GM19468 (cell line): ENCODE measurements around the gene NMB.
"Not testable (repeated sequence)": the region's sequence is repeated elsewhere in the genome, so short reads cannot be mapped to it uniquely, and the experiment has no call there.

ENCODE experiments used
- ATAC-seq: cut with Tn5 transposase; IDR thresholded peaks from one replicate; pipeline ENCODE4 v1.9.1; 2021; ENCODE audit warnings: mild to moderate bottlenecking, moderate library complexity, moderate number of reproducible peaks; ENCODE audit not compliant: unreplicated experiment; ENCODE audit errors: extremely low read depth

The NMB gene, protein sequence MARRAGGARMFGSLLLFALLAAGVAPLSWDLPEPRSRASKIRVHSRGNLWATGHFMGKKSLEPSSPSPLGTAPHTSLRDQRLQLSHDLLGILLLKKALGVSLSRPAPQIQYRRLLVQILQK

DNA sequence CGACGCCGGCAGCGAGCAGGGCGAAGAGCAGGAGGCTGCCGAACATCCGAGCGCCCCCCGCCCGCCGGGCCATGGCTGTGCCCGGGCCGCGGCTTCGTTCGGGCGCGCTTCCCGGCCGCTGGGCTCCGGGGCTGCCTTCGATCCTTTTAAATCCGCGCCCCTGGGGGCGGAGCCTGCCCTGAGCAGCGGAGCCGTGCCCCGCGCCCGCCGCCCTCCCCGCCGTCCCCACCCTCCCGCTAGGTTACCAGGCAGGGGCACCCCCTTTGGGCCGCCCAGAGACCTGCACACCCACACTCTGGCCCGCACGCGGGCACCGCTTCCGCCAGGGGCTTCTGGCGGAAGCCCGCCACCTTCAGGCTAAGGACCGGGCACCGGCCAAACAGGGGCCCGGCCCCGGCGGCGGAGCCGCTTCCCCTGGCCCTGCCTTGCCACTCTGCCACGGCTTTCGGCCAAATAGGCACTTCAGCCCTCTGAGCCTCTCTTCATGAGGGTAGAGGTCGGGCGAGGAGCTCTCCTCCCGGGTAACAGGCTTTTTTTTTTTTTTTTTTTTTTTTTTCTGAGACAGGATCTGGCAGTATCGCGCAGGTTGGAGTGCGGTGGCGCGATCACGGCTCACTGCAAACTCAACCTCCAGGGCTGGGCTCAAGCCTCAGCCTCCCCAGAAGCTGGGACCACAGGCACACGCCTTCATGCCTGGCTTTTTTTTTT is at the start of gene NMB:
Gene NMB (minus strand): TSS at position 120 of the 708 bp plus-strand sequence. CDS start 47 bp downstream, at position 73.
- peak; percentile 62 for ATAC-seq

DNA sequence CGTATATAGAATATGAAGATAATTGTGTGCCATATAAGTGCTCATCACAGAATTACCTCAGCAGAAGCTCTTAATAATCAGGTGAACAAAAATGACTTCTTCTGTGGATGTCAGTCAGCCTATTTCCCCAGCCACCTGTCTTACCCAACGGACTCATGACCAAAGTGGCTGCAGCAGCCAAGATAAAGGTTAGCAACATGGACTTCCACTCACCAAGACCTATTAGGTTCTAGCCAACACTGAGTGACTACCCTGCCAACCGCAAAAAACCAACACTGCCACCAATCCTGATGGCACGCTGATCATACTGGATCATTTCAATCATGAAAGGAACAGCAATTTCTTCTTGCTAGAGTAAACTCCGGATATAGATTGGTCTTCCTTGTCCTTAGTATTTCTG is 45.8 kb upstream of the NMB start:
- ATAC-seq, result no peak

DNA sequence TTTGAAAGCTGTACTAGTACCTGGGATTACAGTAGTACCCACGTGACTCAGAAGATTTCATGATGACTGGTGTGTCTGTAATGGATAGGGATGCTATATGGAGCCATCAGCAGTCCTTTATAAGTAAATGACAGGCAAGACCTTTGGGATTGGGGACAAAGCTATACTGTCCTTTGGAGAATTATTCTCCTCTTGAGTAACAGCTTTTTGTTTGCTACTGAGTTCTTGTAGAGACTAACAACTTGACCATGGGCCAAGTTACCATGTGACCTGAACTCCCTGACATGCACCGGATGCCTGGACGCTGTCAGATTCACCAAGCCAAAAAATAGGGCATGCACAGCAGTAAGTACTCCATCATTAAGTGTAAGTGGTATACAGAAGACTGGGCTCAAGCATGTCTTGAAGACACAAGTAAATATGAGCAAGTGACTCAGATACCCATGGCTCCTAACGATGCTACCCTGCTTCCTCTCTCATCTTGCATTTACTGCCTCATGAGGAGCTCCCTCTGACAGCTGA is 45.0 kb upstream of the NMB start:
- no peak for ATAC-seq

DNA sequence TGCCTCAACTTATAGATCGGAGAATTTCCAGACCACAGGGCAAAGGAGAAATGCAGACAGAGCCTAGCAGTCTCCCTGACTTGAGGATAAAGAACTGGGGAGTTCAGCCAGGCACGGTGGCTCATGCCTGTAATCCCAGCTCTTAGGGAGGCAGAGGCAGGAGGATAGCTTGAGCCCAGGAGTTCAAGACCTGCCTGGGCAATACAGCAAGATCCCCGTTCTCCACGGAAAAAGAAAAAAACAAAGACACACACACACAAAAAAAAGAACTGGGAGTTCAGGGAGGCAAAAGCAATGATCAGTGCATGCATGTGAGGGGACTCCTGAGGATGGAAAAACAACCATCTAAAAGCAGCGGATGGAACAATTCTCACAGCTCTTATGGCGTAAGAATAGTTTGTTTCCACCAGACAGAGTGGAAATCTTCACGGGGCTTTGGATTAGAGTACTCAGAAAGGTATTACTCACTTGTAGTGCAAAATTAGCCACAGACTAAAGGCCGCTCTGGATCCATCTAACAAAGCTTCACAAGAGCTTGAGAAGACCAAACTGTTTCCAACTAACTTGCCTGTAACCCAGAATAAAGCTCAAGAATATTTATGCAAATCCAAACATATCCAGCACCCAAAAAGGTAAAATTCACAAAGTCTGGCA is 41.7 kb upstream of the NMB start:
- no peak for ATAC-seq

DNA sequence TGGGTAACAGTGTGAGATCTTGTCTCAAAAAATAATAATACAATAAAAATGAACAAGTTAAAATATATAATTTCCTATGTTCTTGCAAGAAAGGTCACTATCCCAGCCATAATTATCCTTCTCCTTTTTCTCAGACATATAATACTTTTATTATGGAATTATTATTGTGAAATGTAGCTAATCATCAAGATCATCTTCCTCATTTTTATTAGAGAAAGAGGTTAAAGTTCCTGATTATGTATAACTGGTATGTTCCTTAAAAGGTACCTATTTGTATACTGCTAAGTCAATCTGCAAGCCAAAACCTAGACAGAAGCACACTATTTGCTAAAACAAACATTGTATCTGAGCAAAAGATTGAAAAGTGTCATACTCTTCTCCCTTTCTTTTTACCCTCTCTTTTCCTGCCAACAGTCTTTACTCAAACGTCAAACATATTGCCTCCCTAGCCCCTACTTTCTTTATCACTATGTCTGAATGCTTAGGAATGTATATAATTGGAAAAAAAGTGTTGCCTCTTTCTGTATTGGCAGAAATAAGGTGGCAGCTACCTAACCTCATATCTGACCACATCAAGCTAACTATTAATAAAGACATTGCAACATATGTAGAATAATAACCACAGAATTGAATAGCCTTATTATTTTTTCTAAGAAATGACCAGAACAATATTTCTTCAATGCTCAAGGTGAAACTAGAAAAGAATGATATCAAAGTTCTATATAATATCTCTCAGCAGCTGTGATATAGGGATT is 39.4 kb upstream of the NMB start:
- no peak for ATAC-seq

DNA sequence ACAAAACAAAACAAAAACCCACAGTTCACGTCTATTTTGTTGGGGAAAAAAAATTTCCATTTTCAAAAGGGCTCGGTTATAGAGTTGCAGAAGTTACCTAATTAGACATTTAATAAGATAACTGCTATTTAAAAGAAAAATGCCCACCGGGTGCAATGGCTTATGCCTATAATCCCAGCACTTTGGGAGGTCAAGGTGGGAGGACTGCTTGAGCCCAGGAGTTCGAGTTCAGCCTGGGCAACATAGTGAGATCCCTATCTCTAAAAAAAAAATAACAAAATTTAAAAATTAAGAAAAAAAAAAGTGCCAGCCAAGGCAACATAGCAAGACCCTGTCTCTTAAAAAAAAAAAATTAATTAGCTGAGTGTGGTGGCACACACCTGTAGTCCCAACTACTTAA is 38.8 kb upstream of the NMB start:
- no peak for ATAC-seq

DNA sequence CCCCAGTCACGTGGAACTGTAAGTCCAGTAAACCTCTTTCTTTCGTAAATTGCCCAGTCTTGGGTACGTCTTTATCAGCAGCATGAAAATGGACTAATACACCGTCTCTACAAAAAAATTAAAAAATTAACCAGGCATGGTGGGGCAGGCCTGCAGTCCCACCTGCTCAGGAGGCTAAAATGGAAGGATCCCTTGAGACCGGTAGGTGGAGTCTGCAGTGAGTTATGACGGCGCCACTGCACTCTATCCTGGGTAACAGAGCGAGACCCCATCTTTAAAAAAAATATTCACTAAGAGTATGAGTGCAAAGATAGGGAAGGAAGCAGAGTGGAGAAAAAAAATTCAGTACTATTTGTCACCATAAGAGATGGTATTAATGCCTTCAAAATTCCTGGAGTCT is 32.3 kb upstream of the NMB start:
- no peak for ATAC-seq

DNA sequence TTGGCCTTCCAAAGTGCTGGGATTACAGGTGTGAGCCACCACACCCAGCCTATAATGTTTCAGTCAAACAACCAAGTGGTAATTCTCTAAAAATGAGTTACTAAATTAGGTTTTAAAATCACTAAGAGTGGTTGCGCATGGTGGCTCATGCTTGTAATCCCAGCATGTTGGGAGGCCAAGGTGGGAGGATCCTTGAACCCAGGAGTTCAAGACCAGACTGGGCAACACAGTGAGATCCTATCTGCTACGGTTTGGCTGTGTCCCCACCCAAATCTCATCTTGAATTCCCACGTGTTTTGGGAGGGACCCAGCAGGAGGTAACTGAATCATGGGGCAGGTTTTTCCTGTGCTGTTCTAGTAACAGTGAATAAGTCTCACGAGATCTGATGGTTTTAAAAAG is 31.9 kb upstream of the NMB start:
- no peak for ATAC-seq

DNA sequence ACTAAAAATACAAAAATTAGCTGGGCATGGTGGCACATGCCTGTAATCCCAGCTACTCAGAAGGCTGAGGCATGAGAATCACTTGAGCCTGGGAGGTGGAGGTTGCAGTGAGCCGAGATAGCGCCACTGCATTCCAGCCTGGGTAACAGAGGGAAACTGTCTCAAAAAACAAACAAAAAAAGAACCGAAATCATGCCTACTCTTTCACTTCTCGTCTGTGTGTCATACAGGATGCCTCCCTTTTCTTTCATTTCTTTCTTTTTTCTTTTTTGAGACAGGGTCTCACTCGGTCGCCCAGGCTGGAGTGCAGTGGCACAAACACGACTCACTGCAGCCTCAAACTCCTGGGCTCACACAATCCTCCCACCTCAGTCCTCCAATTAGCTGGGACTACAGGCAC is 28.4 kb upstream of the NMB start:
- not testable (repeated sequence) for ATAC-seq

DNA sequence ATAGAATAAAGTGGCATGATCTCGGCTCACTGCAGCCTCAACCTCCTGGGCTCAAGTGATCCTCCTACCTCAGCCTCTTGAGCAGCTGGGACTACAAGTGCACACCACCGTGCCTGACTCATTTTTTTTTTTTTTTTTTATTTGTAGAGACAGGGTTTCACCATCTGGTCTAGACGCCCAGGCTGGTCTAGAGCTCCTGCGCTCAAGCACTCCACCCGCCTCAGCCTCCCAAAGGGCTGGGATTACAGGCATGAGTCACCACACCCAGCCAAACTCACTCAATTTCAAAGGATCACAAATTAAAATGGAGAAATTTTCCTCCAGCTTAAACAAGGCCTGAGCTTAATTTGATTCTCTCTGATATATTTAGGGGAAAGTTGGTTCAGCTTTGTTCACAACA is 27.3 kb upstream of the NMB start:
- ATAC-seq, result no peak

DNA sequence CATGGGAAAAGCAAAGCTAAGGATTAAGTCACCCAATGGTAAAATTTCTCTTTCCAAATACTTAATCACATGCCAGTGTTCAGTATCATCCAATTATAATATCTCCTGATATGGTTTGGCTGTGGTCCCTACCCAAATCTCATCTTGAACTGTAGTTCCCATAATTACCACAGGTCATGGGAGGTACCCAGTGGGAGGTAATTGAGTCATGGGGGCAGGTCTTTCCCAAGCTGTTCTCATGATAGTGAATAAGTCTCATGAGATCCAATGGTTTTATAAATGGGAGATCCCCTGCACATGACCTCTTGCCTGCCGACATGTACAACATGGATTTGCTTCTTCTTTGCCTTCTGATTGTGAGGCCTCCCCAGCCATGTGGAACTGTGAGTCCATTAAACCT is 26.1 kb upstream of the NMB start:
- ATAC-seq, result no peak

DNA sequence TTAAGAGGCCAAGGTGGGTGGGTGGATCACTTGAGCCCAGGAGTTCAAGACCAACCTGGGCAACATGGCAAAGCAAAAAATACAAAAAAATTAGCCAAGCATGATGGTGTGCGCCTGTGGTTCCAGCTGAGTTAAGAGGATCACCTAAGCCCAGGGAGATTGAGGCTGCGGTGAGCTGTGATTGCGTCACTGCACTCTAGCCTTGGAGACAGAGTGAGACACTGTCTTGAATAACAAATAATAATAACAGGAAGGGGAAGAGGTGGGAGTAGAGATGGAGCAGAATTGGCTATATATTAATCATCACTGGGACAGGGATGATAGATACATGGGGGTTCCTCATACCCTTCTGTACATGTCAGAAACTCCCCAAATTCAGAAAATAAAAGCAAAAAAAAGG is 23.8 kb upstream of the NMB start:
- no peak for ATAC-seq

DNA sequence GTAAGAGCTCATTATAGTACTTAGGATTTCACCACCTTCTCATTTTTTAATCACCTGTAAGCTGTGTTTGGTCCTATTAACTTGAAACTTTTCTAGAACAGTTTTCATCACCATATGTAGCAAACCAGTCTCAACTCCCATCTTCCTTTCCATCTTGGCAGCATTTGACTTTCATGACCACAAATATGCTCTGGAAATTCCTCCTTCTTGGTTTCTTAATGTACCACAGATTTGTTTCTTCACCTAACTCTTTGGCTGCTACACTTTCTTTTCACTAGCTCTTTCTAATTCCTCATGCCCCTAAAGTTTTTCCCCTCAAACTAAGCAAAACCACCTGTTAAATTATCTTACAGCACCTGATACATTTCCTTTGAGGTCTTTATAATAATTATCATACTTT is 13.2 kb upstream of the NMB start:
- ATAC-seq, result no peak

DNA sequence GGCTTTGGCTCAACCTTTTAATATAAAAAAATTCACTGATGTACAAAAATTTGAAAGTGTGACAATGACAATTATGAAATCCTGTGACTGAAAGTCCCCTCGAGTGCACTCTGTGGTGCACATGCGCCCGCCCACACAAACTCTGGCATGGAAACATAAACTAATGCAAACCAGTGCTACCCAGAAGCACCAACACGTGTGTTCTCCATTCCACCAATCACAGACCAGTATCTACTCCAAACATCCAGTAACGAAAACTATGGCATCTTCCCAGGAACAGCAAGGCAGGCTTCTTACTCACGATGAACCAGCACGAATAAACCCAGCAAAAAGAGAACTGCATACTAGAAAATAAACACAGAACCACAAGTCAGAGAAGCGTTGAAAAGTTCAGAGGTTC is 11.7 kb upstream of the NMB start:
- no peak for ATAC-seq

DNA sequence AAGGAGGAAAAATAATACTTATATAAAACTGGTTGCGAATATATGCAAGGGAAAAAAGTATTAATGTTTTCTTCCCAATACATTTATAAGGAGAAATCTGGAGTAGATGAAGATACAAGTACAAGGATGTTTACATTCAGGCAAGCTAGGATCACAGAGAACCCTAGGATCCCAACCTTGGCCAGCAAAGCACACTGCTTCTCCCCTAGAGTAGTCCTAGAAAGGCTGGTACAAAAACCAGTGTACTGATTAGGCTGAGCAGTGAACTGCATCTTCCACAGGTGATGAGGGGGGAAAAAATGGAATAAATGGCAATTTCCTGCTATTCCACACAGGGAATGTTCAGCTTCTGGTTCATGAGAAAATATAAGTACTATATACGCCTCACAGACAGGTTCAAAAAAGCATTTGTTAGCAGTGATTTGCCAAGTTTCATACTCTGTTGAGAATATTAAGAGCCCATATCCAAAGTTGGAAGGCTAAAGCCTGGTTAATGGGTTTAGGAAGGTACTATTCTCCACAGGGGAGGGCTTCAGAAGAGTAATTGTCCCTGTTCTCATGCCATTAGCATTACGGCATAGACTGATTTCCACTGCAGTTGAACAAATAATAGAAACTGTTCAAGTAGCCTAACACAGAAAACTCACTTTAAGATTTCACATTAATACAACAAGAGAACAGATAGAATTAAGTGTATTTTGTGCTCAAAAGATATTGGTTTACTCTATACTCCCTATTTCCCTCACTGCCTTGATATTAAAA is 10.4 kb upstream of the NMB start:
- ATAC-seq, result no peak

DNA sequence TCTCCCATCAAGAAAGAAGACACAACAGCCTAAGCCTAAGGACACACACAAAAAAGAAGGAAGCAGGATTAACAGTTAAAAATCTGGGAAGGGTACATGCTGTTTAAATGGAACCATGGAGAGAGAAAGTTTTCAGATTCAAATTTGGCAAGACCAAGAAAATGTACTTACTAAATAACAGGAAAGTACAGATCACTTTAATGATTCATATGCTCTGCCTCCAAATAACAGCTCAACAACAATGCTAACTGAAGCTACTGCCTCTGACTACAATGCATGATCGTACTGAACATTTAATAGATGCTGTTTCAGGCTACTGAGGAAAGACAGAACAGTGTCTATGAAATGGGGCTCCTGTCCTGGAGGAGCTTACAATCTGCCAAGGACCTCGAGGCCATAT is 8.4 kb upstream of the NMB start:
- no peak for ATAC-seq

DNA sequence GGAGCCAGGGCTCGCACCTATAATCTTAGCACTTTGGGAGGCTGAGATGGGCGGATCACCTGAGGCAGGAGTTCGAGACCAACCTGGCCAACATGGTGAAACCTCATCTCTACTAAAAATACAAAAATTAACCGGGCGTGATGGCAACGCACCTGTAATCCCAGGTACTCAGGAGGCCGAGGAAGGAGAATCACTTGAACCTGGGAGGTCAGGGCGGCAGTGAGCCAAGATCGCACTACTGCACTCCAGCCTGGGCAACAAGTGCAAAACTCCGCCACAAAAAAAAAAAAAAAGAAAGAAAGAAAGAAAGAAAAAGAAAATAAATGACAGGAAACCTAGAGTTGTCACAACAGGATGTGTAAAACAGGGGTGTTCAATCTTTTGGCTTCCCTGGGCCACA is 3.0 kb upstream of the NMB start:
- no peak for ATAC-seq

DNA sequence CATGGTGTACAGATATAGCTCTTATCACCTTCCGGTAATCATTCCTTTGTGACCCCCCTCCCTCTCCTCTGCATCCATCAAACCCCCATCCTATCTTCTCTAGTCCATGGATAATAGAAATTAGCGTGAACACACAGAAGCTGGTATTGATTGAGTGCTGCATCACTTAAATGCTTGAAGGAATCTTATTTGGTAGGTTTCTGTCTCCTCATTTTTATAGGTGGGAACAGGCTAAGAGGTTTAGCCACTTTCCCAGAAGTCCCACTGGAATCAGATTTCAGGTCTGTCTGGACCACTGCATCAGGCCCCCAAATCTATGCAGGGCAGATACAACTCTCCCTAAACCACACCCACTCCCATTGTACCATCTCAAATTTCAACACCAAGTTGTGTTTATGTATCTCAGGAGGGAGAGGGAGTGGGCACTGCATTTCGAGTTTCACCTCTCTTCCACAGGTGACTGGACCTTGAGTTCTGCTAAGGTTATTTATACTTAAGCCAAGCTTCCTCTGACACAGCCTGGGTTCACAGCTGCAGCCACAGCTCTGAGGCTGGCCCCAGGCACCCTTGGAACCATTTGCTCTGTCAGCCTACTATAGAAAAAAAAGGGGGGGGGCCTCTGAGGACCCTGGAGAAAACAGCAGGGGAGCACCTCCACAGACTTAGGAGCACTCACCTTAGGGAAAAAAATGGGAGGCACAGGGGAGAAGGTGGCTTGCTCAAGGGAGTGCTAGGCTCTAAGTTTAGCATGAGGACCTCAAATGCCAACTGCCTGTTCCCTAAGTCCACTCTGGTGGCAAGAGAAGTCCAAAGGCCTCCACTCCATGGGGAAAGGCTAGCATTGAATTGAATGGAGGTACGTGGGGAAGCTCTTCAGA is 2.1 kb upstream of the NMB start:
- ATAC-seq, result no peak

DNA sequence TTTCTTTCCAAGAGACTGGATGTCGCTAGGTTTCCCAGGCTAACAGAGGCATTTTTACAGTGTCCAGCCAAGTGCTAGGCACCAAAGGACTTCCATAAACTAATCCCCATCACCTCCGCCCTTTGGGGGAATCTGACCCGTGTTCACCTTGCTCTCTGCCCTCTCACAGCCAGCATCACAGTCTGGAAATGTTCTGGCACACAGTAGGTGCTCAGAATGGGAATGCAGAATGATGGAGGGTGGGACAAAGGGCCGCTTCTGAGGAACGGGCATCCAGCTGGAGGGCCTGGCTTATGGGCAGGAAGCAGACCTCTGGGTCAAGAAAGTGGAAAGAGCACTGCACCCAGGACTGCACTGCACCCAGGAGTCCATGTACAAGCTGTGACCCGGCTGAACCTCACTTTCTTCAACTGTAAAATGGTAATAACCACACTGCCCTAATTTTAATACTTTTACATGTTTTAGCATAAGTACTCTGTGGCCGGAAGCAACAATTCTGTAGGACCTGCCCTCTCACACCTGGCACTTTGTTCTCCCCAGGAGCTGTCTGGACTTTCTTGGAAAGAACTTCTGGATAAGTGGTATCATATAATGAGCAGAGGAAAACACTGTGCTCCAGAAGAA is 901 bp upstream of the NMB start:
- ATAC-seq, result no peak
